Testis (tissue), 2 donors: ENCODE results near the gene TGM1.

Experiments used
- POLR2A ChIP-seq: fragments of 450-650 bp; IDR thresholded peaks from one replicate; pipeline ENCODE4 v1.6.1; 2017; ENCODE audit warnings: antibody characterized with exemption, mild to moderate bottlenecking, moderate library complexity
- TF ChIP-seq, protein P1 (sequence below), 3 experiments: fragments of 450-650 bp in 2 of 3; fragments of 200-600 bp in 1 of 3; sonication (generic) in 1 of 3; IDR thresholded peaks; one replicate each; pipeline ENCODE4 v1.5.1; 2016 to 2019; ENCODE audit warnings: antibody characterized with exemption in 3 of 3, mild to moderate bottlenecking in 2 of 3, moderate library complexity in 1 of 3

DNA sequence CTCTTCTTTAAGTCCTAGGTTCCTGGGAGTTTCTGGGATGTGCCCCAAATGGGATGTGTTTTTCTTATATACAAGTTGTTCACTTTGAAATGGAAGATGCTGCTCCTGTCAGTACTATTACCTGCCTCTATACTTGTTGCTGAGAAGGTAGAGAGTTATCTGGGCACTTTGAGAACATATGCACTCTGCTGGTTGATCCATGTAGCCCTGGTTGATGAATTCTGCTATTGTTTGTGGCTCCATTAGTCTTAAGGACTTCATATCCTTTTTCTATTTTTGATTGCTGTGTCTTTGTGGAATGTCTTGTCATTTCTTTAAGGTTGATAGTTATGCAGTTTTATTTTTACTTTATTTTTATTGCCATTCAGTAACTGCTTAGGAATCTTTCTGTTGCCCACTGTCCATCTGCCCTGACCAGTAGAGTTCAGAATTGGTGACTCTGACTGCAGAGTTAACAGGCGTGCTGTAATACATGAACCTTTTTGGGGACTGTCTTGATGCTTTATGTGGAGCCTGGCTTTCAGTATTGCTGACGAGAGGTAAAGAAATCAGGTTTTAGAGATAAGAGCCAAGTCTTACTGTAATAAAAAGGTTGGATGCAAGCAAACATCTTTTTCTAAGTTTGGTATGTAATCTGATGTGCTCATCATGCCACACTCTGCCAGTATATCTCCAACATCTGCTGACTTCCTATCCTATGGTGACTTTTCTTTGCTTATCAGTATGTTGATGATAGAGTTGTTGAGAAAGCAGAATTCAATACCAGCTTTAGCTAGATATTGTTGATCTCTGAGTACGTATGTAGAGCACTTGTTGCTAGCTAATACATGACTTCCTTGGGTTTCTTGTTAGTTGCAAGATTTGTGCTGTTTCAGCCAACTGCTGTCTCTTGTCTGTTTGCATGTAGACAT lies 28.6 kb downstream of the TGM1 start:
- TF ChIP-seq, protein P1, sequence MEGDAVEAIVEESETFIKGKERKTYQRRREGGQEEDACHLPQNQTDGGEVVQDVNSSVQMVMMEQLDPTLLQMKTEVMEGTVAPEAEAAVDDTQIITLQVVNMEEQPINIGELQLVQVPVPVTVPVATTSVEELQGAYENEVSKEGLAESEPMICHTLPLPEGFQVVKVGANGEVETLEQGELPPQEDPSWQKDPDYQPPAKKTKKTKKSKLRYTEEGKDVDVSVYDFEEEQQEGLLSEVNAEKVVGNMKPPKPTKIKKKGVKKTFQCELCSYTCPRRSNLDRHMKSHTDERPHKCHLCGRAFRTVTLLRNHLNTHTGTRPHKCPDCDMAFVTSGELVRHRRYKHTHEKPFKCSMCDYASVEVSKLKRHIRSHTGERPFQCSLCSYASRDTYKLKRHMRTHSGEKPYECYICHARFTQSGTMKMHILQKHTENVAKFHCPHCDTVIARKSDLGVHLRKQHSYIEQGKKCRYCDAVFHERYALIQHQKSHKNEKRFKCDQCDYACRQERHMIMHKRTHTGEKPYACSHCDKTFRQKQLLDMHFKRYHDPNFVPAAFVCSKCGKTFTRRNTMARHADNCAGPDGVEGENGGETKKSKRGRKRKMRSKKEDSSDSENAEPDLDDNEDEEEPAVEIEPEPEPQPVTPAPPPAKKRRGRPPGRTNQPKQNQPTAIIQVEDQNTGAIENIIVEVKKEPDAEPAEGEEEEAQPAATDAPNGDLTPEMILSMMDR (IDR thresholded peaks at IDR 0.05), result no peak
- no peak for TF ChIP-seq POLR2A
